ENCODE measurements around the gene IL27RA.

The IL27RA gene

GRCh38 chr19:14089662-14090508 lies 58.3 kb downstream of the IL27RA start:
- peak; percentile 41 to 49 for DNase-seq

- peak; percentile 89 to 93 for DNase-seq
These were observed 59.0 kb downstream of the IL27RA start, which contains the start of gene SAMD1 for GRCh38 chr19:14090509-14091080. Gene SAMD1, minus strand, starts transcription at chr19:14090751.

GRCh38 chr19:14091081-14091812 lies 59.7 kb downstream of the IL27RA start:
- DNase-seq: peak; percentile 62 to 63

- peak in 1 of 2 donors; percentile 50 for DNase-seq
These were observed 60.4 kb downstream of the IL27RA start for GRCh38 chr19:14091813-14092462.

GRCh38 chr19:14093117-14093823 lies 61.7 kb downstream of the IL27RA start:
- DNase-seq: no peak

GRCh38 chr19:14094854-14095253 lies 63.3 kb downstream of the IL27RA start:
- DNase-seq: no peak

GRCh38 chr19:14096272-14096992 lies 64.9 kb downstream of the IL27RA start:
- DNase-seq: no peak

- no peak for DNase-seq
These were observed 66.1 kb downstream of the IL27RA start for GRCh38 chr19:14097532-14098151.

GRCh38 chr19:14101003-14101545 lies 69.5 kb downstream of the IL27RA start:
- DNase-seq: no peak

GRCh38 chr19:14102102-14102696 lies 70.6 kb downstream of the IL27RA start:
- no peak for DNase-seq

- no peak for DNase-seq
These were observed 71.2 kb downstream of the IL27RA start for GRCh38 chr19:14102756-14103155.
